Small intestine (tissue), 7 donors: ENCODE data around the gene GLIS2. TPM values are rescaled to one million over a fixed set of nuclear protein-coding genes. Genes with fewer than 3 reads are reported as not detected.

Source experiments
- DNase-seq, 2 donors: peaks; one replicate each; pipeline versions ENCODE4 v3.0.0 to v3.0.0-alpha.2; 2013
- FAIRE-seq: peaks from 2 replicates; lab custom pipeline; 2012; peaks lifted over from hg19 to GRCh38; lab: Jason Lieb, UNC
- H3K27ac ChIP-seq, 3 donors: one replicate each; pipeline ENCODE4 v1.5.1; 2013; ENCODE audit warnings: low read length in 2 of 3, mild to moderate bottlenecking in 2 of 3, control low read depth in 1 of 3, inconsistent platforms in 1 of 3, low read depth in 1 of 3, moderate library complexity in 1 of 3
- H3K27me3 ChIP-seq, 3 donors: one replicate each; pipeline ENCODE4 v1.6.1; 2013; ENCODE audit warnings: low read length in 3 of 3, inconsistent platforms in 1 of 3; ENCODE audit not compliant: control insufficient read depth in 3 of 3, insufficient read depth in 3 of 3
- H3K36me3 ChIP-seq, 3 donors: one replicate each; pipeline ENCODE4 v1.6.1; 2013; ENCODE audit warnings: low read length in 3 of 3, inconsistent platforms in 1 of 3, low read depth in 1 of 3, mild to moderate bottlenecking in 1 of 3, moderate library complexity in 1 of 3; ENCODE audit not compliant: control insufficient read depth in 3 of 3, insufficient read depth in 2 of 3
- H3K4me1 ChIP-seq, 3 donors: one replicate each; pipeline ENCODE4 v1.6.1; 2013; ENCODE audit warnings: low read length in 2 of 3, inconsistent platforms in 1 of 3, low read depth in 1 of 3, mild to moderate bottlenecking in 1 of 3, moderate library complexity in 1 of 3; ENCODE audit not compliant: control insufficient read depth in 3 of 3, insufficient read depth in 2 of 3
- H3K4me3 ChIP-seq, 3 donors: one replicate each; pipeline ENCODE4 v1.5.1; 2013; ENCODE audit warnings: low read length in 3 of 3, control low read depth in 1 of 3, inconsistent platforms in 1 of 3, low read depth in 1 of 3, mild to moderate bottlenecking in 1 of 3, moderate library complexity in 1 of 3
- H3K9me3 ChIP-seq, 2 donors: one replicate each; pipeline ENCODE4 v1.6.1; 2013; ENCODE audit warnings: low read depth in 1 of 2, low read length in 1 of 2; ENCODE audit not compliant: control insufficient read depth in 2 of 2, insufficient read depth in 1 of 2
- WGBS, 3 donors: extraction: QIAGEN DNeasy Blood & Tissue Kit; methylation state at CpG; one replicate each; pipeline ENCODE4 v1.1.7; 2013; 5-methylcytosine and 5-hydroxymethylcytosine counted together
- polyA plus RNA-seq, 4 donors: library from polyadenylated mRNA; stranded (reverse) in 3 of 4; unstranded in 1 of 4; fragments of 200-250 nt in 3 of 4; fragments of 120-200 nt in 1 of 4; gene quantifications; one replicate each; pipeline versions ENCODE4 v1.2.1 to v1.2.3, GENCODE V29; 2013
- donor health status: healthy with polysubstance abuse.
- donor health status: control.
- donor health status: control.
- donor health status: Bipolar disorder and iron deficiency.
- donor health status: healthy.

GLIS2 gene
- polyA plus RNA-seq, 4 donors = 0.22 to 14.3 (median 2.3) TPM

DNA sequence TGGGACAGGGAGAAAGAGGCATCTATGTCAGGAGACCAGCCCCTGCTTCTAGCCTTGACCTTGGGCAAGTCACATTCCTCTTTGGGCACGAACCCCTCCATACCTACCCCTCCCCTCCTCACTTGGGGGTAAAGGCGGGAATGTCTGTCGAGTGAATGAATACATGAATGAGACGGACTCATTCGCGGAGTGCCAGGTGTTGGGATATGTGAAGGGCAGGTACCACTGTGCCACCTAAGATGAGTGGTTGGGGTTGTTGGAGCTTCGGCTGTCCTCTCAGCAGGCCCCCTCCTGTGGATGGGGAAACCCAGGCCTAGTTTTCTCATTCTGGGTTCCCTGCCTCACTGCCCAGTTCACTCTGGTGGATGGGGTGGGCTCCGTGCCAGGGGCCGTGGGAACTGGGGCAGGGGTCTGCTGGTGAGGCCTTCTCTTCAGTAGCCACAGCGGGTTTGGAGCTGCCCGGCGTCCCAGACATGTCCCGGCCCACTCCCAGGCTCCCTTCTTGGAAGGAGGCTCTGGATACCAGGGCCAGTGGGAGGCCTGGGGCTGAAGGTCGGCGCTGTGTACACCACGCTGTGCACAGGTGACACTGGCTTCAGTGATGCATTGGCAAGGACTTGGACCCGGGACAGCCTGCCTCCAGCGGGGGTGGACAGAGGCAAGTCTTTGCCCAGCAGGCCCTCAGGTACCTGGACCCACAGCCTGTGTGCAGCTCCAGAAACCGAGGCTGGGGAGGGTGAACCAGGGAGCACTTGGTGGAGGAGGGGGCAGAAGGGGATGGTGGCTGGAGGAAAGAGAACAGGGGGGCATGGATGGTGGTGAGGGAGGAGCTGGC is 5.6 kb downstream of the GLIS2 start:
- H3K4me3 ChIP-seq = no peak overlapping the region
- peaks cover 0 to 25% (median 10%) of the 10 kb centered on the region in 3 donors for H3K27me3 ChIP-seq
- 74 to 84% (median 79%) methylated on average over 19 of the region's 19 CpGs for WGBS, 3 donors
- peaks cover 0 to 58% (median 0%) of the 10 kb centered on the region in 3 donors for H3K4me1 ChIP-seq
- DNase-seq (no peak), FAIRE-seq (no peak)
- H3K36me3 ChIP-seq = peaks cover 0 to 13% (median 0%) of the 10 kb centered on the region in 3 donors
- H3K27ac ChIP-seq = peak overlapping the region in 1 of 3 donors; percentile 40
- no peaks in the 10 kb centered on the region for H3K9me3 ChIP-seq

DNA sequence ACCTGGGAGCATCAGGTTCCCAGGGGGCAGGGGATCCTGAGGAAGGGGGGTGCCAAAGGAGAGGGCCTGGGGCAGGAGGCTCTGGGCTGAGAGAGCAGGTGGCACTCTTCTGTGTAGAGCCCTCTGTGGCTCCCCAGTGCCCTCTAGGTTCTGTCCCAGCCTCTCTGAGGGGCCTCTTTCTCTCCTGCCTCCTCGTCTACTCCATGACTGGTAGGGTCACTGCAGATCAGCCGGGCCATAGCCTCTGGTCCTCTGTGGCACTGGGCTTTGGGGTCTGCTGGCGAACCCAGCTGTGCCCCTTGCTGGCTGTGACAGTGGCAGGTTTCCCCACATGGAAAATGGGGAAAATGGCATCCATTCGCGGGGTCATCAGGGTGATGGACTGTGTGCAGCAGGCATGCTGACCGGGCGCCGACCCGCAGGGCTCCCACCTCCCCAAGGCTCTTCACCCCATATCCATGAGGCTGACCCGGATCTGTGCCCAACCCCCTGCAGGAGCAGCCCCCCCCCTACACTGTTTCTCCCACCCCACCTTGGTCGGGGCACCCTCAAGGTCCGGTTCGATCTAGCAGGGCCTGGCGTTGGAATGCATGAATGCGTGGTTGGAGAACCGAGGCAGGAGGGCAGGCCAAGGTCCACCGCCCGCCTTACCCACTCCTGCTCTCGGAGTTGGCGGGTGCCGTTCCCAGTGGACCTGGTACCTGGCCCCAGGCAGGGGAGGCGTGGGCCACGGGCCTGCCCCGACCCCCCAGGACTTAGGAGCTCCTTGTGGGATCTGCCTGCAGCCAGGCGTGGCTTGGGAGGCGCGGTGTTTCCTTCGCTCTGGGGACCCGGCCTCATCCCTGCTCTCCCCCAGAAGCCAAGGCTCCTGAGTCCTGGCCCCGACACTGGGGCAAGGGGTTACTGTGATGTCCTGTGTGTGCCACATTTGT is 6.5 kb downstream of the GLIS2 start:
- Histone ChIP-seq H3K4me1 (peaks cover 0 to 62% (median 0%) of the 10 kb centered on the region in 3 donors), H3K27ac (no peak overlapping the region), H3K36me3 (peaks cover 0 to 13% (median 0%) of the 10 kb centered on the region in 3 donors), H3K27me3 (peaks cover 0 to 17% (median 2%) of the 10 kb centered on the region in 3 donors), H3K9me3 (no peaks in the 10 kb centered on the region), H3K4me3 (no peak overlapping the region)
- DNase-seq = no peak
- WGBS, 3 donors = 62 to 79% (median 70%) methylated on average over 30 of the region's 30 CpGs
- FAIRE-seq = no peak

DNA sequence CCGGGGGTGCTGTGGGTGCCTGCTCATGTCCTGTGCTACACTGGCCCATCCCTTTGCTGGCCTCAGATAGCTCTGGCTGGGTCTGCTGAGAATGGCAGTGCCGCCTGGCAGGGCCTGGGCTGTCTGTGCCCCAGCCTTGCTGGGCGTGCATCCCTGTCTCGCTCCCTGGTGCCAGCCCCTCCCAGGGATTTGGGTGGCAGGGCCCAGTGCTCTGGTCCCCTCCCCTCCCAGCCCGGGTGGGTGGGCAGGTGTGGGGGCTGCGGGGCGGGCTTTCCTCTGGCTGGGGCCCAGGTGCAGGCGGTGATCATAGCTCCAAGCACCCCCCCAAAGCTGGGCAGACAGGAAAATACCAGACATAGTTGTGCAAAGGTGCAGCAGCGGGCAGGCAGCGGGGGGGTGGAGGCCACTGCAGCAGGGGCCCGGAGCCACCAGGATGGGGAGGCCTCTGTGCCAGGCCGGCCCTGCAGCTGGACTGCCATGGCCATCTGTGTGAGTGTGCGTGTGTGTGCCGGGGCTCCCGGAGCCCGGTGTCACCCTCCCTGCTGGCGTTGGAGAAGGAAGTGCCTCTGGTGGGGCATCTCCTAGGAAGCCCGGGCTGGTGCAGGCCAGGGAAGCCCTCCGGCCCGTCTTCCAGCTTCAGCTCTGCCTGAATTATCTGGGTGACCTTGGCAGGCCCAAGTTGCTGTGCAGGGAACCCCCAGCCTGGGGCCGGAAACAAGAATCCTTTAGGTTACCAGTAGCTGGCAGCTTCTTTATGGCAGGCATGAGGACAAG is 7.4 kb downstream of the GLIS2 start:
- Histone ChIP-seq H3K4me3 (no peak overlapping the region), H3K4me1 (peaks cover 0 to 59% (median 0%) of the 10 kb centered on the region in 3 donors)
- 72 to 81% (median 73%) methylated on average over 18 to 21 of the region's 21 CpGs for WGBS, 3 donors

DNA sequence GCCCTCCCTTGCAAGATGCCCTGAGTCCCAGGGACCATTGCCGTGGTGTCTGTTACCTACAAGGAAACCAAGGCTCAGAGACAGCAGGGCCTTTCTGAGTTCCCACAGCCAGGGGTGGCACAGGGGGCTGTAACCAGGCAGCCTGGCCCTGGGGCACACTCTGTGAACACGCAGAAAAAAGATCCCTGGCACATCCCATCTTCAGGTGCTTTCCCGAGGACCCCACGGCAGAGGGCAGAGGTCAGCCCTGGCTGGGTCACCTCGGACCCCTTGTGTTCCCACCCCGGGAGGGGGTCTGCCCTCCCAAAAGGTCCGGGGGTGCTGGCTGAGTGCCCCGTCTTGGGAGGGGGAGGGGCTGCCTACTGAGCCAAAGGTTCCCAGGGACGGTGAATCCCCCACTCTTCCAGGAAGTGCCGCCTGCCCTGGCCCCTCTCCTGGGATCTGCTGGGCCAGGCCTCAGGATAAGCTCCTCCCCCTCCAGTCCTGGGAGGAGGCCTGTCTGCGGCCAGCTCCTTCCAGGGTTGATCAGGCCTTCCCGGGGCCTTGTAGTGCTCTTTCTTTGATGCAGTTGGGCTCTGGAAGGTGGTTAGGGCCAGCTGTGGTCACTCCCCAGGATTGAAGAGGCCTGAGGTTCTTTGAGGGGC is 8.1 kb downstream of the GLIS2 start:
- peaks cover 0 to 7% (median 0%) of the 10 kb centered on the region in 3 donors for H3K27me3 ChIP-seq
- no peak overlapping the region for H3K4me3 ChIP-seq
- H3K27ac ChIP-seq = peak overlapping the region in 2 of 3 donors; percentile 61 to 63
- FAIRE-seq (no peak), DNase-seq (peak in 1 of 2 donors; percentile 79)
- peaks cover 0 to 13% (median 0%) of the 10 kb centered on the region in 3 donors for H3K36me3 ChIP-seq
- no peaks in the 10 kb centered on the region for H3K9me3 ChIP-seq
- WGBS, 3 donors = 24 to 35% (median 34%) methylated on average over 9 to 12 of the region's 12 CpGs
- H3K4me1 ChIP-seq = peaks cover 0 to 59% (median 0%) of the 10 kb centered on the region in 3 donors

More for the DNA sequence above, 7.4 kb downstream of the GLIS2 start:
- Histone ChIP-seq H3K36me3 (peaks cover 0 to 13% (median 0%) of the 10 kb centered on the region in 3 donors), H3K9me3 (no peaks in the 10 kb centered on the region), H3K27ac (peak overlapping the region in 2 of 3 donors; percentile 61 to 63), H3K27me3 (peaks cover 0 to 9% (median 0%) of the 10 kb centered on the region in 3 donors)
- DNase-seq = no peak
- FAIRE-seq = no peak

DNA sequence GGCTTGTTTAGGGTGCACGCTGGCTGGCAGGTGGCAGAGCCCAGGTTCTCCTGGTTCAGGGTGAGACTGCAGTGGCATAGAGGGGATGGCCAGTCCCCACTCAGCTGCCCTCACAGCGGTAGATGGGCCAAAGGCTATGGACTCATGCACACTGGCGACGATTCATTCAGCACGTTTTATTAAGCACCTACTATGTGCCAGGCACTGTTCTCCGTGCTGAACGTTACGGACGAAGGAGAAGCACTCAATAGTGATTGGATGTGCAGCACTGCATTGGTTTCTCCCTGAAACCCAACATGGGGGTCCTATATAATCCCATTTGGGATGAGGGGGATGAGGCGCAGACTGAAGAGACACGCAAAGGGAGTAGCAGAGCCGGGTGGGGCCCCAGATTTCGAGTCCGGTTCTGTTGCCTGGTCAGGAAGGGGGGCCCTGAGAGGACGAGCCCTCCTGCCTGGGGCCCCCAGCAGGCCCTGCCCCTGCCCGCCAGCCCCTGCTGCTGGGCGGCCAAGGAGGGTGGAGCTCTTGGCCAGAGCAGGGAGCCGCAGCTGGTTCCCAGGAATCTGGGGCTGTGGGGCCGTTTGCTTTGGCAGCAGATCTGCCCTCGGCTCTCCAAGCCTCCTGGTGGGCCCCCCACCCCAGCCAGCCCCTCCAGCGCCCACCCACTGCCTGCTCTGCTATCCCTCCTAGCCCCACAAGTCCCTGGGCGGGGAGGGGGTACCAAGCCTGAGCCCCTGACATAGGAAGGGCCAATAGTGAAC is 8.8 kb downstream of the GLIS2 start:
- Histone ChIP-seq H3K4me1 (peaks cover 0 to 55% (median 0%) of the 10 kb centered on the region in 3 donors), H3K27ac (peak overlapping the region in 2 of 3 donors; percentile 61 to 63), H3K9me3 (no peaks in the 10 kb centered on the region), H3K36me3 (peaks cover 0 to 13% (median 0%) of the 10 kb centered on the region in 3 donors), H3K27me3 (no peaks in the 10 kb centered on the region), H3K4me3 (no peak overlapping the region)
- WGBS, 3 donors = 73 to 84% (median 82%) methylated on average over 22 of the region's 22 CpGs
- no peak for DNase-seq
- FAIRE-seq = no peak

DNA sequence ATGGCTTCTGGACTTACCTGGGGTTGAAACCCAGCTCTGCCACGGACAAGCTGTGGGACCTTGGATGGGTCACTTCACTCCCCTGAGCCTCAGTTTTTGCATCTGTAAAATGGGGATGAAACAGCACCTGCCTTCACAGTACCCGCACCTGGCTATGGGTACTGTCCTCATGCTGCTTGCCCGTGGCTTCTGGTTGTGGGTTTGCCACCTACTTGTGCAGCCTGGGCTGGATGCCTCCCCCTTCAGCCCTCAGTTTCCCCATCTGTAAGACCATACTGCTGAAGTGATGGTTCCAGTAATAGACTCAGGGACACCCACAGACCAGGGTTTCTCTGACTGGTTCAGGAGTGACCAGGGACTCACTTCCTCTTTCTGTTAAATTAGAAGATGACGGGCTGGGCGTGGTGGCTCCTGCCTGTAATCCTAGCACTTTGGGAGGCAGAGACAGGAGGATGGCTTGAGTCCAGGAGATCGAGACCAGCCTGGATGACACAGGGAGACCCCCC is 9.4 kb downstream of the GLIS2 start:
- 77 to 83% (median 83%) methylated on average over 6 of the region's 6 CpGs for WGBS, 3 donors
- FAIRE-seq = no peak
- peak overlapping the region in 1 of 3 donors; percentile 32 for H3K27ac ChIP-seq

More for the DNA sequence above, 9.4 kb downstream of the GLIS2 start:
- Histone ChIP-seq H3K27me3 (no peaks in the 10 kb centered on the region), H3K4me1 (peaks cover 0 to 48% (median 0%) of the 10 kb centered on the region in 3 donors), H3K36me3 (peaks cover 0 to 13% (median 0%) of the 10 kb centered on the region in 3 donors), H3K9me3 (no peaks in the 10 kb centered on the region), H3K4me3 (no peak overlapping the region)
- DNase-seq = no peak
